GM10248 (cell line): ENCODE measurements around the gene NATD1.

Experiments used
- CTCF ChIA-PET: fragments of 300-600 bp; sonication (Branson Sonifier 250); formaldehyde crosslinking; extraction: SDS; loops from one replicate; lab custom pipeline; 2021; ENCODE audit warnings: antibody characterized with exemption; lab: Yijun Ruan, JAX
- POLR2A ChIA-PET: fragments of 350-650 bp; sonication (Branson Sonifier 250); formaldehyde crosslinking; extraction: SDS; loops from one replicate; lab custom pipeline; 2020; ENCODE audit warnings: antibody characterized with exemption; lab: Yijun Ruan, JAX
- DNase-seq: peaks from one replicate; pipeline ENCODE4 v3.0.0; 2012; ENCODE audit errors: extremely low spot score
- CTCF ChIP-seq: IDR thresholded peaks from 2 replicates; pipeline ENCODE4 v1.5.1; 2012; ENCODE audit warnings: mild to moderate bottlenecking, low read depth; ENCODE audit errors: extremely low read depth, missing control alignments, control extremely low read depth

The NATD1 gene

GRCh38 chr17:21294321-21295035 lies 41.3 kb upstream of the NATD1 start:
- DNase-seq, result no peak
- ChIA-PET POLR2A (no interaction called here), CTCF (no interaction called here)
- TF ChIP-seq CTCF, result no peak

DNA sequence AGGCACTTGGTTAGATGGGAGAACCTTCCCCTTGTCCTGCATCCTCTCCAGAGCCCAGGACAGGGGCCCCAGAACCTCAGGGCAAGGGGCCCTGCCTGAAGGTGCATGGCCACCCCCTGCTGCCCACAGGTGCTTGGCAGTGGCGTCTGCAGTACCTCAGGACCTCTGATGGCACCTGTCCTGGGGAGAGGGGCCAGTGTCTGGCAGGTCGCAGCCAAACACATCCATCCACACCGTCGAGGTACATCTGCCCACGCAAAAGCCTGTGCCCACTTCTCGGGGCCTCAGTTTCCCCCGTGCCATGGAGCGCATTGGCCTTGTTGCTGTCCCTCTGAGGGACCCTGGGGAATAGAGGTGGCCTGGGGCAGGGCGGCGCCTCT lies 40.6 kb upstream of the NATD1 start:
- TF ChIP-seq CTCF, result no peak
- ChIA-PET CTCF (no interaction called here), POLR2A (no interaction called here)
- DNase-seq, result peak; percentile 22

GRCh38 chr17:21292867-21293830 lies 39.9 kb upstream of the NATD1 start:
- DNase-seq, result no peak
- POLR2A ChIA-PET, result no interaction called here
- no peak for TF ChIP-seq CTCF
- CTCF ChIA-PET, result no interaction called here

- no peak for TF ChIP-seq CTCF
- no peak for DNase-seq
- POLR2A ChIA-PET, result no interaction called here
- CTCF ChIA-PET, result no interaction called here
Measured at GRCh38 chr17:21291862-21292261, 38.7 kb upstream of the NATD1 start.

DNA sequence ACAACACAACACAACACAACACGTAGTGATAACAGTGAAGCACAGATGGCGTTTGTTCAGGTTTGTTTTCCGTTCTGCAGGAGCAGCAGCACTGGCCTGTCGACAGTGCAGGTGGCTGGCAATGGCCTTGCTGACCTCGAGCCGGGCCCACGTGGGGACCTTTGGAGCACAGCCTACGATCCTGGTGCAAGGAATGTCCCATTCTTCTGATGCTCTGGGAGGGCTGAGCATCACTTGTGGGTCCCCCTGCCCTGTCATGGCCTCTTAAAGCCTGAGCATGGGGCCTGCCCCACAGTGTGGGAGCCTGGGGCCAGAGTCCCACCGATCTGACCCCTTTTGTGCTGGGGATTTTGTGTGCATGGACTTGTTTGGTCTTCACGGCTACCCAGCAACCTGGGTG lies 38.1 kb upstream of the NATD1 start:
- CTCF ChIA-PET, result no interaction called here

More for the DNA sequence above, 38.1 kb upstream of the NATD1 start:
- DNase-seq, result no peak
- POLR2A ChIA-PET, result no interaction called here
- no peak for TF ChIP-seq CTCF
